HG03575 (cell line): ENCODE measurements around the gene DNAL1.
A peak's percentile ranks its signal among the peaks of the same experiment; 100 is the strongest.

ENCODE experiments used
- ATAC-seq: cut with Tn5 transposase; IDR thresholded peaks from one replicate; pipeline ENCODE4 v1.9.1; 2021; ENCODE audit not compliant: unreplicated experiment, insufficient number of reproducible peaks, low FRiP score; ENCODE audit errors: extremely low read depth

Gene DNAL1

GRCh38 chr14:73644531-73645247, at the start of gene DNAL1:
Gene DNAL1 (plus strand): TSS chr14:73644986. CDS start chr14:73645040, 54 bp downstream.
- ATAC-seq: peak; percentile 85

DNA sequence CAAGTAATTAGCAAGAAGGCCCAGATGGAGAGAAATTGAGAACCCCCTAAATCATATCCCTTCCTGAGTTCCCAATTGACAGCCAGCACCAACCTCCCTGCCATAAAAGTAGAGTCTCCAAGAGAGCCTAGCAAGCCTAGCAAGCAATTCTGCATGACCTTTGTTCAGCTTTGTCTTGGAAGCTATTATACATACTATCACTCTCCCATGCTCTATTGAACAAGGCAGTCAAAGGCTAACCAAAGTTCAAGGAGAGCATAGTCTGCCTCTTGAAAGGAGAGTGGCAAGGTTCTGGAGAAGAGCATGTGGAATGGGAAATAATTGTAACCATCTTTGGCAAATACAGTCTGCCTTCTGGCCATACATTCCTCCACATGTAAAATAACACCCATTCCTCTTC, 45.3 kb upstream of the DNAL1 start:
- ATAC-seq: no peak

- ATAC-seq: no peak
These were observed 41.8 kb upstream of the DNAL1 start for GRCh38 chr14:73602994-73603393.

GRCh38 chr14:73606271-73606670, 38.5 kb upstream of the DNAL1 start:
- no peak for ATAC-seq

DNA sequence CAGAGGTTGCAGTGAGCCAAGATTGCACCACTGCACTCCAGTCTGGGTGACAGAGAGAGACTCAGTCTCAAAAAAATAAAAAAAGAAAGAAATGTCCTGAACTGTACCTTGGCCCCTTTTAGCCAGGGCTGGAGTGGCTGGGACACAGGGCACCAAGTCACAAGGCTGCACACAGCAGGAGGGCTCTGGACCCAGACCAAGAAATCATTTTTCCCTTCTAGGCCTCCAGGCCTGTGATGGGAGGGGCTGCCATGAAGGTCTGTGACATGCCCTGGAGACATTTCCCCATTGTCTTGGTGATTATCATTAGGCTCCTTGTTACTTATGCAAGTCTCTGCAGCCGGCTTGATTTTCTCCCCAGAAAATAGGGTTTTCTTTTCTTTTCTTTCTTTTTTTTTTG, 37.5 kb upstream of the DNAL1 start:
- ATAC-seq: no peak

- ATAC-seq: no peak
These were observed 34.1 kb upstream of the DNAL1 start for GRCh38 chr14:73610687-73611086.

GRCh38 chr14:73612339-73613045, 32.3 kb upstream of the DNAL1 start, which contains the start of gene ACOT6:
Gene ACOT6 (plus strand): TSS chr14:73612517. CDS start chr14:73612572, 55 bp downstream.
- no peak for ATAC-seq

- no peak for ATAC-seq
These were observed 31.8 kb upstream of the DNAL1 start for GRCh38 chr14:73613046-73613383.

- ATAC-seq: no peak
These were observed 31.3 kb upstream of the DNAL1 start for GRCh38 chr14:73613419-73613963.

GRCh38 chr14:73616831-73617230, 28.0 kb upstream of the DNAL1 start:
- no peak for ATAC-seq

GRCh38 chr14:73619524-73619923, 25.3 kb upstream of the DNAL1 start:
- ATAC-seq: no peak

DNA sequence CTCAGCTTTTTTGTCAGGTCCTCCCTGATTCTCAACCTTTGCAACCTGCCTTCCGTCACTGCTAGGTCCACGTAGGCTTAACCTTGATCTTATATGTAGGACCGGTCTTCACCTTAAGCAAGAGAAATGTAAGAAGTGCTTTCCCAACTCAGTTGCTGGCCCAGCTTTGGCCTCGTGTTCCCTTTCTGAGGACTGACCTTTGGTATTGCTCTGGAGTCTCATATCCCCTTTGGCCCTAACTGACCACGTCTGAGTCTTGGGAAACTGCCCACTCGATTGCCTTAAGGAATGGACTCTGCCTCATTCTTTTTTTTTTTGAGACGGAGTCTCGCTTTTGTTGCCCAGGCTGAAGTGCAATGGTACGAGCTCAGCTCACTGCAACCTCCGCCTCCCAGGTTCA, 24.5 kb upstream of the DNAL1 start:
- ATAC-seq: no peak

GRCh38 chr14:73623504-73624054, 21.2 kb upstream of the DNAL1 start:
- ATAC-seq: no peak

- ATAC-seq: no peak
These were observed 19.1 kb upstream of the DNAL1 start for GRCh38 chr14:73625706-73626105.

- no peak for ATAC-seq
These were observed 17.6 kb upstream of the DNAL1 start for GRCh38 chr14:73627151-73627558.

DNA sequence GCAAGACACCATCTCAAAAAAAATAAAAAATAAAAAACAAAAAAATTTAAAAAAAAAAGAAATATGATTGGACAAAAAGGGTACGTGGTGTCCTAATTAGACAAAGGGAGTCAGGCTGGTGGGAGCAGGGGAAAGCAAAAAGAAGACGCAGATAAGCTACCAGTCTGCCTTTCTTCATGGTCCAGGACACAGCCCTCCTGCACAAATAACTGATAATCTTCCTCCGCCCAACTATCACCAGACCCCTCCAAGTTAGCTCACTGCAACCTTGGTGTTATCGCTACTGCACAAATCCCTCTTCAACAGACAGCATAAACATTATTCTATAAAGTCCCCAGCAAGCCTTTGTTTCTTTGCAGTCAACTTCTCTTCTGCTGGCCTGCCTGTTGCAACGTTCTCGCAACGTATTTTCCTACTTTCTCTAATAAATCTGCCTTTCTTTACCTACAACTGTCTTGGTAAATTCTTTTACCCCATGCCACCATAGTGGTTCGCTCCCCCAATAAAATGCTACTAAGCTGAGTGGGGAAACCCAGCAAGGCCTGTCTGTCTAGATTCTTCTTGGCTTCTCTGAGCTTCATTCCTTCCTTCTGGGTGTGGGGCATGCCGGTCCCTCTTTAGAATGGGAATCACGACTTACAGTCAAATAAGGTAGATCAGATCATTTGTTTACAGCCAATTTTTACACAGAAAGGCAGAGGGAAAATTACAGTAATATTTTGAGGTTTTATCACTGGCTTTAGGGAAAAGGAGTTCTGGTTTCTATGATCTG, 14.6 kb upstream of the DNAL1 start:
- ATAC-seq: no peak

DNA sequence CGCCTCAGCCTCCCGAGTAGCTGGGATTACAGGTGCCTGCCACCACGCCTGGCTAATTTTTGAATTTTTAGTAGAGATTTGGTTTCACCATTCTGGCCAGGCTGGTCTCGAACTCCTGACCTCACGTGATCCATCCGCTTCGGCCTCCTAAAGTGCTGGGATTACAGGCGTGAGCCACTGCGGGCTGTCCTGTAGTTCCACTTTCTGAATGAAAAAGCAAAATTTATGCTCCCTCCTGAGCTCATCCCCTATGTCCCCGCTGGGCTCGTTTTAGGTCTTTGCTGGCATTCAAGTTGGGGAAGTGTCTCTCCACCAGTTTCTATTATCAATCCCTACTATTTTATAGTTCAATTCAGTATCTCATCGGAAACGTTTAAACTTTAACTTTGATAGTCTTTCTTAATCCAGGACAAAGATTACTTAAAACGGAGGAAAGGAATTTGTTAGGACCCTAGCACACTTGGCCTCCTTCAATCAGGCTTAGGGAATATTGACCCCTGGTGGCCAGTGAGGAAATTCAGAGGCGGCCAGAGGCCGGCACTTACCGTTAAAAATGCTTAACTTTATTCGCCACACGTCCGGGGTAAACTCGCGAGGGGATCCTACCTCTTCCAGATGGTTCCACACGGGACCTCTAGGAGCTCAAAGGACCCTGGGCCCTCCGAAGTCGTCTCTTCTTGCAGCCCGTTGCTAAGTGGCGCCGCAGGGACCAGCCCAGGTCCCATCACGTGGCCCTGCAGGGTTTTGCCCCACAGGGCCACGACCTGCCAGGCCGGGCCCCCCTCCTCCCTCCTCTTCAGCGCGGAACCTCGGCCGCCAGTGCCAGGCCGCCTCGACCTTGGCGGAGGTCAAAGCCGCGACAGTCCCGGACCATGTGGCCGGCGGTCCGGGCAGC, 11.4 kb upstream of the DNAL1 start:
- no peak for ATAC-seq

DNA sequence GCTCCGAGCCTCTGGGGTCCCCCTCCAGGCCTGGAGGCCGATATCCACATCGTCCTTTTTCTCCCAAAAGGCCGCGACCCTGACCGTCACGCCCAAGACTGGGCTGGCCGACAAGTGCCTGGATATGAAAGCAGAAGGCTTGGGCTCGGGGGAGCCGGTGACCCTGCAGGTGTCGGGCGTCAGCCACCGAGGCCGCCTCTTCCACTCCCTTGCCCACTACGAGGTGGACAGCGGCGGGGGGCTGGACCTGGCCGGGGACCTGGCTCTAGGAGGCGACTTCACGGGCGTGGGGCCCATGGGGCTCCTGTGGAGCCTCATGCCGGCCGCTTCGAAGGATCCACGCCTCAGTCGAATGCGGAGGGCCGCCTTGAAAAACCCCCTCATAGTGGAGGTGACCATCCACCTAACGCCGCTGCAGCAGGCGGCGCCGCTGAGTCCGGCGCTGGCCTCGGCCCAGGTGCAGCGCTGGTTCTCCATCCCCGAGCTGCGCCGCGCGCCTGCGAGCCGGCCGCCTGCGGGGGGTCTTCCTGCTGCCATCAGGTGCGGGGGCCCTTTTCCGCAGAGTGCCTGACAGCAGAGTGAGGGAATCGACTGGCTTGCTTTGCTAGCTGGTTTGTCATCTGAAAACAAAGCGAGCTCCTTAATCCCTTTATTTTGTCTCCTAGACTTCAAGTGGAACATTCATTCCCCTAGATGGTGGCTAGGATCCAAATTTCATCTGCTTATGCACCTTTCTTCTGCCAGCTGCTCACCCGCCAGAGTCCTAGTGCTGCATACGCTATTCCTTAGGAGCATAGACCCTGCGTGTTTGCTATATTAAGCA, 10.6 kb upstream of the DNAL1 start:
- no peak for ATAC-seq
